Effector CD8-positive, alpha-beta T cell (primary cell): ENCODE data around the gene GPR142.

Experiments
- DNase-seq: peaks from one replicate; lab custom pipeline; 2025; lab: John Stamatoyannopoulos, UW
- total RNA-seq, 4 experiments: gene quantifications; one replicate each; lab custom pipeline; 2026; lab: John Stamatoyannopoulos, UW

The GPR142 gene
- 0 reads per million in 4 experiments for total RNA-seq

GRCh38 chr17:74367206-74367605, at the start of gene GPR142:
Gene GPR142 (plus strand): TSS chr17:74367506. CDS start chr17:74369541, 2,035 bp downstream.
- no peak for DNase-seq

GRCh38 chr17:74318391-74318790, 48.9 kb upstream of the GPR142 start:
- DNase-seq = no peak

- no peak for DNase-seq
Observed at GRCh38 chr17:74324521-74324920, 42.8 kb upstream of the GPR142 start.

GRCh38 chr17:74325376-74325742, 41.9 kb upstream of the GPR142 start:
- DNase-seq = no peak

- DNase-seq = no peak
Observed at GRCh38 chr17:74325743-74326379, 41.4 kb upstream of the GPR142 start, which contains the start of gene KIF19. Gene KIF19 (plus strand): TSS chr17:74326226. CDS start chr17:74326350, 124 bp downstream.

GRCh38 chr17:74326506-74326905, 40.8 kb upstream of the GPR142 start:
- no peak for DNase-seq

- DNase-seq = no peak
Observed at GRCh38 chr17:74328487-74328886, 38.8 kb upstream of the GPR142 start.

GRCh38 chr17:74329378-74329777, 37.9 kb upstream of the GPR142 start:
- no peak for DNase-seq

- DNase-seq = no peak
Observed at GRCh38 chr17:74330446-74330845, 36.9 kb upstream of the GPR142 start.

GRCh38 chr17:74332017-74332650, 35.2 kb upstream of the GPR142 start:
- no peak for DNase-seq

GRCh38 chr17:74332763-74333283, 34.5 kb upstream of the GPR142 start:
- no peak for DNase-seq

- no peak for DNase-seq
Observed at GRCh38 chr17:74334393-74335039, 32.8 kb upstream of the GPR142 start.

- DNase-seq = no peak
Observed at GRCh38 chr17:74335529-74336062, 31.7 kb upstream of the GPR142 start.

GRCh38 chr17:74336307-74336706, 31.0 kb upstream of the GPR142 start:
- DNase-seq = no peak

GRCh38 chr17:74337834-74338500, 29.3 kb upstream of the GPR142 start:
- no peak for DNase-seq

- DNase-seq = no peak
Observed at GRCh38 chr17:74339537-74340195, 27.6 kb upstream of the GPR142 start.

- no peak for DNase-seq
Observed at GRCh38 chr17:74340470-74341023, 26.8 kb upstream of the GPR142 start.

GRCh38 chr17:74342224-74342623, 25.1 kb upstream of the GPR142 start:
- no peak for DNase-seq

GRCh38 chr17:74343121-74343520, 24.2 kb upstream of the GPR142 start:
- no peak for DNase-seq

GRCh38 chr17:74343526-74344284, 23.6 kb upstream of the GPR142 start:
- no peak for DNase-seq
